Skeletal muscle satellite cell (primary cell): ENCODE results near the gene URI1.
"Not testable (repeated sequence)": the region's sequence is repeated elsewhere in the genome, so short reads cannot be mapped to it uniquely, and the experiment has no call there.

Experiments used
- H3K27me3 ChIP-seq: 2 replicates; pipeline ENCODE4 v1.7.0; 2013; ENCODE audit warnings: low read length; ENCODE audit not compliant: control insufficient read depth, insufficient read depth
- H3K36me3 ChIP-seq: 2 replicates; pipeline ENCODE4 v1.7.0; 2013; ENCODE audit warnings: mild to moderate bottlenecking, control low read depth, low read length; ENCODE audit not compliant: insufficient read depth
- H3K4me1 ChIP-seq: 2 replicates; pipeline ENCODE4 v1.7.0; 2013; ENCODE audit warnings: low read length; ENCODE audit not compliant: control insufficient read depth, insufficient read depth
- H3K4me2 ChIP-seq: 2 replicates; pipeline ENCODE4 v1.7.0; 2013; ENCODE audit warnings: mild to moderate bottlenecking, low read length
- H3K4me3 ChIP-seq: 2 replicates; pipeline ENCODE4 v1.7.0; 2013; ENCODE audit warnings: low read length
- H3K9ac ChIP-seq: 2 replicates; pipeline ENCODE4 v1.7.0; 2013; ENCODE audit warnings: mild to moderate bottlenecking, low read depth, low read length, moderate library complexity
- H3K9me3 ChIP-seq: replicated peaks from 2 replicates; pipeline ENCODE4 v1.7.0; 2013; ENCODE audit warnings: mild to moderate bottlenecking, control low read depth, low read length

Gene URI1

DNA sequence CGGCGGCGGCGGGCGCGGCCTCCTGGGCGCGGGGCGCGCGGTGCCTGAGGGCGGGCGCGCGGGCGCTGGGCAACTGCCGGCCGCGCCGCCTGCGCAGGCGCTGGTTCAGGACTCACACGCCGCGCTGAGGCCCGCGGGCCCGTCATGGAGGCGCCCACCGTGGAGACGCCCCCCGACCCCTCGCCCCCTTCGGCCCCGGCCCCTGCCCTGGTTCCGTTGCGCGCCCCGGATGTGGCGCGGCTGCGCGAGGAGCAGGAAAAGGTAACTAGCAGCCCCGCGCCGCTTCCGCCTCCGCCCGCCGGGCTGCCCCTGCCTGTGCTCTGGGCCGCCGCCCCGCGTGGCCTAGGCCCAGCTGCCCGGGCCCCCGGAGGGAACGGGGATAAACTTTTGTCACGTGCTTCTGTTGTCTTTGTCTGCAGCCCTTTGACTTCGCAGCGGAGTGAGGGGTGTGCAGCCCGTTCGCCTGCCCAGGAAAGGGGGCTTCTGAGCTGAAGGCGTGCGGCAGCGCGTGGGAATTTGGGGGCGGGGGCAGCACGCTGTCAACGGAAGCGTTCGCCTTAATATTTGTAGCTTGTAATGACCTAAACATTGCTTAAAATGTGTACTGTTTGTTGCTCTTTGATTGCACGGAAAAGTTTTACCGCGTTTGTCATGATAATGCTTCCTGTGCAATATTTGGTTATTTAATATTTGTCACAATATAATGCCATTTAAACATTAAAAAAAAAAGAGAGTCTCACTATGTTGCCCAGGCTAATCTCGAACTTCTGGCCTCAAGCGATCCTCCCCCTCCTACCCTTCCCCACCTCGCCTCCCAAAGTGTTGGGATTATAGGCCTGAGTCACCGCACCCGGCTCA is 594 bp downstream of the URI1 start:
- no peaks in the 10 kb centered on the region for H3K36me3 ChIP-seq
- peaks cover 21% of the 10 kb centered on the region for H3K4me1 ChIP-seq
- H3K9me3 ChIP-seq, result no peaks in the 10 kb centered on the region
- H3K9ac ChIP-seq, result peak overlapping the region; percentile 83
- no peaks in the 10 kb centered on the region for H3K27me3 ChIP-seq
- H3K4me2 ChIP-seq, result peak overlapping the region; percentile 84
- peak overlapping the region; percentile 88 for H3K4me3 ChIP-seq

DNA sequence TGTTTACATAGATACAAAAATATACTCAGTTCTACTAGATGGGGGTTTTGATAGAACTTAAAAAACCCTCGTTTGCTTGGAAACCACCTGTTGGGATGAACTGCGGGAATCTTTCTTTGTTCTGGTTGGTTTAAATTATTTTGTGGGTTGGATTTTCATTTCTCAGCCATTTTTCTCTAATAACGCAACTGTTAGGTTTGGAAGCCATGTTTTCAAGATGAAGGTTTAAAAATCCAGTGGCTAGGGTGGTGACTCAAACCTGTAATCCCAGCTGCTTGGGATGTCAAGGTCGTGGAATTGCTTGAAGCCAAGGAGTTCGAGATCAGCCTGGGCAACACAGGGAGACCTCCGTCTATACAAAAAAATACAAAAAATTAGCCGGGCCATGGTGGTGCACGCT is 1.6 kb downstream of the URI1 start:
- H3K27me3 ChIP-seq, result no peaks in the 10 kb centered on the region
- no peaks in the 10 kb centered on the region for H3K9me3 ChIP-seq
- H3K4me3 ChIP-seq, result peak overlapping the region; percentile 88
- peak overlapping the region; percentile 84 for H3K4me2 ChIP-seq
- peaks cover 21% of the 10 kb centered on the region for H3K4me1 ChIP-seq
- H3K36me3 ChIP-seq, result no peaks in the 10 kb centered on the region
- H3K9ac ChIP-seq, result peak overlapping the region; percentile 83

DNA sequence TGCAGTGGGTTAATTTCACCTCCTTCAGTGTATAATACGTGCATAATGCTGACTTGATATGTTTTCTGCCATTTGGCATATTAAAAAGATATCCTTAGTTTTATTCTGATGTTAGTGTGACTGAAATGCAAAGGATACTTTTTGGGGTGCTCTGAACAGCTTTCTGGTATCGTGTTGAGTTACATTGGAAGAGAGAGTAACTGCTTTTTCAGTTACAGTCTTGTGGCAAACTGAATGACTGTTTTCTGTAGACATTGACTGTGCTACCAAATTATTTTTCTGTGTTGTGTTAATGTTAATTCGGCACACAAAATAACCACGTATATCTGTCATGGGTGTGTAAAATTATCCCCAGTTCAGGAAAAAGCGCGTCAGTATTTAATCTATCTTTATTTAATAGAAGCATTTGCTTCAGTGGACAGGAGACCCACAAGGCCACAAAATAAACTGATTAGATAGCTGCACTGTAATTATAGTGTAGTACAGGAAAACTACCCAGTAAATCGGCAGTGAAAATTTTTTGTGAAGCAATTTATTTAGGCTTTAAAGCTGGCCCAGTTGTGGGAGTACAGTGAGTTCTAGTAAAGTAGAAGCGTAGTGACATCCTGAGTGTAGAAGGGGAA is 2.5 kb downstream of the URI1 start:
- H3K4me3 ChIP-seq, result peak overlapping the region; percentile 2
- peak overlapping the region; percentile 9 for H3K9ac ChIP-seq
- H3K9me3 ChIP-seq, result no peaks in the 10 kb centered on the region
- H3K4me2 ChIP-seq, result peak overlapping the region; percentile 62
- peaks cover 21% of the 10 kb centered on the region for H3K4me1 ChIP-seq
- H3K27me3 ChIP-seq, result no peaks in the 10 kb centered on the region
- no peaks in the 10 kb centered on the region for H3K36me3 ChIP-seq

- no peaks in the 10 kb centered on the region for H3K27me3 ChIP-seq
- peak overlapping the region; percentile 9 for H3K9ac ChIP-seq
- peaks cover 21% of the 10 kb centered on the region for H3K4me1 ChIP-seq
- no peaks in the 10 kb centered on the region for H3K9me3 ChIP-seq
- no peaks in the 10 kb centered on the region for H3K36me3 ChIP-seq
- H3K4me3 ChIP-seq, result peak overlapping the region; percentile 17
- H3K4me2 ChIP-seq, result peak overlapping the region; percentile 62
Observed at GRCh38 chr19:29945017-29945416, 3.0 kb downstream of the URI1 start.

DNA sequence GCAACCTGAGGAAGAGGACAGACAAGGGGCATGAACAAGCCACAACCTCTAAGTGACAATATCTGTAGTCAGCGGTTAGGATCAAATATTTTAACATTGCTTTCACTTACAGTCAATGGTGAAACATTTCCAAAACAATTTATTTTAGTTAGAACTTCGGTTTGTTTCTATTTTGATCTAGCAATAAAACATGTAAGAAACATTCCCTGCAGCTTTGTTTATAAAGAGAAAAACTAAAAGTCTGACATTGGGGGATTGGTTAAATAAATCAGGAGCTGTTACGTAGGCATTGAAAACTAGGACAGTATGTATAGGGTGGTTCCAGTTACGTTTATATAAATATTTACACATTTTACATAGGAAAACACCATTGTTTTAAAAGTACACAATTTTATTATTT is 3.4 kb downstream of the URI1 start:
- H3K36me3 ChIP-seq, result no peaks in the 10 kb centered on the region
- no peaks in the 10 kb centered on the region for H3K9me3 ChIP-seq
- no peaks in the 10 kb centered on the region for H3K27me3 ChIP-seq
- no peak overlapping the region for H3K4me3 ChIP-seq
- H3K4me1 ChIP-seq, result peaks cover 21% of the 10 kb centered on the region
- H3K9ac ChIP-seq, result no peak overlapping the region
- H3K4me2 ChIP-seq, result peak overlapping the region; percentile 62

- Histone ChIP-seq H3K27me3 (no peaks in the 10 kb centered on the region), H3K9ac (no peak overlapping the region), H3K4me3 (no peak overlapping the region), H3K4me1 (peaks cover 19% of the 10 kb centered on the region), H3K9me3 (no peaks in the 10 kb centered on the region), H3K4me2 (no peak overlapping the region), H3K36me3 (no peaks in the 10 kb centered on the region)
Observed at GRCh38 chr19:29946645-29947044, 4.6 kb downstream of the URI1 start.

- Histone ChIP-seq H3K27me3 (no peaks in the 10 kb centered on the region), H3K4me3 (no peak overlapping the region), H3K9ac (no peak overlapping the region), H3K4me2 (no peak overlapping the region), H3K9me3 (no peaks in the 10 kb centered on the region), H3K4me1 (peaks cover 17% of the 10 kb centered on the region), H3K36me3 (no peaks in the 10 kb centered on the region)
Observed at GRCh38 chr19:29947871-29948270, 5.8 kb downstream of the URI1 start.

GRCh38 chr19:29948759-29949470 is 6.9 kb downstream of the URI1 start:
- not testable (repeated sequence) for H3K9ac ChIP-seq
- H3K4me1 ChIP-seq, result peaks cover 11% of the 10 kb centered on the region

DNA sequence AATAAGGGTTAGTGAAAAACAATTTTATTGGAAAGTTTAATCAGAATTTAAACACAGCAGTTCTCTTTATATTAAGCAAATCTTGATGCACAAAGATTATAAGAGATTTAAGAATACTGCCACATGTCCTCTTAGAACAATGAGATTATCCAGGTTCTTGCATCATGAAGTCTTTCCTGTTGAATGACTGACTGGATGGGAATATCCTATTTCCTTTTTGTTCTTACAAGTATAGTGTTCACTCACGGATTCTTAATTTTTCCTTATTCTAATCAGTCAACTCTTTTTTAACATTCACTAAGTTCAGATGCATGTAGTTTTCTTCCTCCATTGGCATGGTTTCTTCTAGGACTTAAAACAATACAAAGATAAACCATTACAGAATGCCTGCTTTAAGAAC is 10.1 kb downstream of the URI1 start:
- no peaks in the 10 kb centered on the region for H3K36me3 ChIP-seq
- H3K9ac ChIP-seq, result no peak overlapping the region
- H3K9me3 ChIP-seq, result no peaks in the 10 kb centered on the region

More at GRCh38 chr19:29948759-29949470, 6.9 kb downstream of the URI1 start:
- H3K9me3 ChIP-seq, H3K36me3 ChIP-seq, H3K4me2 ChIP-seq, H3K4me3 ChIP-seq, H3K27me3 ChIP-seq: not testable (repeated sequence)

GRCh38 chr19:29952646-29953045 is 10.6 kb downstream of the URI1 start:
- no peak overlapping the region for H3K4me2 ChIP-seq
- H3K4me1 ChIP-seq, result no peaks in the 10 kb centered on the region
- H3K36me3 ChIP-seq, result no peaks in the 10 kb centered on the region
- no peak overlapping the region for H3K9ac ChIP-seq
- no peaks in the 10 kb centered on the region for H3K9me3 ChIP-seq
- H3K4me3 ChIP-seq, result no peak overlapping the region
- H3K27me3 ChIP-seq, result no peaks in the 10 kb centered on the region

More for the DNA sequence above, 10.1 kb downstream of the URI1 start:
- no peak overlapping the region for H3K4me3 ChIP-seq
- no peak overlapping the region for H3K4me2 ChIP-seq
- H3K27me3 ChIP-seq, result no peaks in the 10 kb centered on the region
- H3K4me1 ChIP-seq, result no peaks in the 10 kb centered on the region

DNA sequence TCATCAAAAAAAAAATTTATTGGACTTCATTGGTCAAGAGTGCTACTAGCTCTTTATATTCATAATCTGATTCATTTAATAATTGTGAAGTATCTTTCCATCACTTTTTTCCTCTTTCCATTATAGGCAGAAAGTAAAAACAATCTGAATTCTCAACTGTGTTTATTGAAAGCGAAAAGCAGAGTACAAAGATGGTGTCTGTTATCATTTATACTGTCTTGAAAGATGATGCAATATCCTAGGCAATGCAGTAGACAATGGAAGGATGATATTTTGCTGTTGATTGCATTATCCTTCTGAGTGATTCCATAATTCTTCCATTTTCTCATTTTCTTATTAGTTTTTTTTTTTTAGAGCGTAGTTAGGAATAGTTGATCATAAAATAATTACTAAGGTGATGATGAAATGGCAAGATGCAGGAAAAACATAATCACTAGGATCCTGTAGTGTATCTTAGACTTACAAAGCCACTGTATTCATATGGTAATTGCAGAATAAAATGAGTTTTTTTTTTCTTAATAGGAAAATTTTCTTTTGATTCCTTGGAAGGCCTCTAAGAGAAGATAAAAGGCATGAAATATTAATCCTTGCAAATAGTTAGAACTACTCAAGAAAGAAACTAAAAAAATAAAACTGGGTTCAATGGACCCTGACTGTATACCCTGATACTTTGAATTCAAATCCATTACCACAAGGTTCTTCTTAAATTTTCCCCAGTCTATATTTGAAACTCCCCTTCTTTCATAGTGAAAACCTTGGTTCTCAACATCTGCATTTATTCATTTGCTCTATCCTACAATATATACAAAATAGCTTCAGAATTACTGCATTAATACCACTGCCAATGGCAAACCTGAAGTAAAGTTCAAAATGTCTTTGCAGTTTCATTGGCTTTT is 11.6 kb downstream of the URI1 start:
- no peak overlapping the region for H3K4me3 ChIP-seq
- no peaks in the 10 kb centered on the region for H3K36me3 ChIP-seq
- no peaks in the 10 kb centered on the region for H3K4me1 ChIP-seq
- no peak overlapping the region for H3K9ac ChIP-seq
- no peaks in the 10 kb centered on the region for H3K27me3 ChIP-seq
- no peak overlapping the region for H3K4me2 ChIP-seq
- H3K9me3 ChIP-seq, result no peaks in the 10 kb centered on the region
